ENCODE measurements around the gene FZD2.
"Not testable (repeated sequence)": the region's sequence is repeated elsewhere in the genome, so short reads cannot be mapped to it uniquely, and the experiment has no call there.

FZD2 gene

DNA sequence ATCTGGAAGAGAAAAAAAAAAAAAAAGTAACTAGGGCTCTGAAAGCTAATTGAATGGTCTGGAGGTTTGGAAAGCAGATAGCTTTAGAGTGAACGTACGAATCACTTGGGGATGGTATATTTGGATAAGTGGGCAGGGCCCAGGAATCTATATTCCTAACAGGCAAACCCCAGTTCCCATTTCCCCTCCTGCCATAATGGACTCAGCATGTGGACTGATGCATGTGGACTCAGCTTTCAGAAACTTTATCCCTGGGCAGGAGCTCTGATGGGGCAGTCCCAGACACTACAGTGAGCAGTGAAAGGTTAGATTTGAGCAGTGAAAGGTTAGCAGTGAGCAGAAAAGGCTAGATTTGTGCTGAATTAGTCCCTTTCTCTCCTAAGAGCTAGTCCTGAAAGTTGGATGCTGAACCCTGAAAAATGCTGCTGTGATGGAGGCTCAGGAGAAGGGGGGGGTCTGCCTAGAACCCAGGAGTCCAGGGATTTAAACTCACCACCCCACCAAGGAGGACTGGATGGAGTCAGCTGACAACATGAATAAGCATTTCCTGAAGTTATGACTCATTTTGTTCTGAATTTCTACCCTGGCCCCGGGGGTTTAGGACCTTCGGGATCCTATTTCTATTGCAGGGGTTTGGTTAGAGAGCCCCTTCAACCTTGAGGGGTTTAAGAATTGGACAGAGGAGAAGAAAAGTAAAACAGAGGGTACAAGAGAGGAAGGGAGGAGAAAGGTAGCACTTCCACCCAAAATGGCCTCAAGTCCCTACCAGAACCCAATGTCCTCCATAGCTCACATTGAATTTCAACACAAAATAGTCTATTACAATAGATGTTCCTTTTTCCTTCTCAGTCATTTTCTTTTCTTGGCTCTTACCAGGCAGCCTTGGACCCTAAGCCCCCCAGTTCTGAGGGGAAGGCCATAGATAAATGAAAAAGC lies 10.3 kb upstream of the FZD2 start:
- no peak for DNase-seq (ENCODE audit: low spot score)

GRCh38 chr17:44547625-44548267 lies 9.5 kb upstream of the FZD2 start:
- DNase-seq (ENCODE audit: low spot score), result no peak

- DNase-seq (ENCODE audit: low spot score), result no peak
These were observed 8.7 kb upstream of the FZD2 start for GRCh38 chr17:44548376-44549230.

- DNase-seq (ENCODE audit: low spot score), result no peak
These were observed 7.6 kb upstream of the FZD2 start for GRCh38 chr17:44549686-44550085.

- no peak for DNase-seq (ENCODE audit: low spot score)
These were observed 4.9 kb upstream of the FZD2 start for GRCh38 chr17:44552361-44552760.

DNA sequence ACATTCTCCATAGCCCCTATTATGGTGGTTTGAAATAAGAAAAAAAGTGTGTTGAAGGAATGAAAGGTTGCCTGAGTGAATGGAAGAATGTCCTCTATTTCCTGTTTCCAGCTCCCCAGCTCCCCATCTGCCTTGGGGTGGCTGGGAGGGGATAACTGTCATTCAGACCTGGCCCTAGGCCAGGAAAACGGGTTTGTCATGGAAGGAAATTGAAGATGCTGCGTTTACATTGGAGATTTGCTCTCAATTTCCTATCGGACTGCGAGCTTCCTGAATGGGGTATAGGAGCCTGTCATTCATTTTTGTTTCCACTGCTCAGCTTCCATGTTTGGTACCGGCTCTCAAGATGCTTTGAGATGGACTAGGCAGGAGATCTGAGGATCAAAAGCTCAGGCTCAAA lies 2.2 kb upstream of the FZD2 start:
- no peak for DNase-seq (ENCODE audit: low spot score)

DNA sequence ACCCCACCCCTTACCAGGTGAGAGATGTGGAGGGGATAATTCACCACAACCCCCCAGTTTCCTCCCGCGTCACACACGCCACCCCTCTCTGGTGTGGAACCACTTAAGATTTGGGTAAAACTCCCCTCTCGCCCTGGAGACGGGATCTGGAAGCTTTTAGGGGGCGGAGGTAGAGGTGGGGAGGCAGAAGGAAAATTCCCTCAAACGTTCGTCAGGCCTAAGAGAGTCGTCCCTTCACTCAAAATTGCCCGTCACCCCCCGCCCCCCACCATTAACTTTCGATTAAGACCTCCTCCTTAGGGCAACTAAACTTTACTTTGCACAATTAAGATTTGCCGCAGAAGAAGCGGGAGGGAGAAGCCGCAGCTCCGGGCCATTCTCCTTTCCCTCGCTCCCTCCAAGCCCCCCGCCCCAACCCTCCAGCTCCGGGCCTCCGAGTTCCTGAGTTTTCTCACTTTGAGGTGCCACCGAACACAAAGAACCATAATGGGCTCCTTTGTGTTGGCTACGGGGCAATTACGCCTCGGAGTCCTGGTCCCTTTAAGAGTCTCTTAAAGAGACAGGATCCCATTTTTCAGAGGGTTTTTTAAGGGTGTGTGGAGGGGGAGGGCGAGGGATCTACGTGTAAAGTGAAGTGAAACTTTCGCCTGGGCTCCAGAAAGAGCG lies 985 bp upstream of the FZD2 start:
- DNase-seq (ENCODE audit: low spot score), result peak; percentile 76

- peak; percentile 29 for DNase-seq (ENCODE audit: low spot score)
These were observed 484 bp downstream of the FZD2 start for GRCh38 chr17:44557651-44558285.

DNA sequence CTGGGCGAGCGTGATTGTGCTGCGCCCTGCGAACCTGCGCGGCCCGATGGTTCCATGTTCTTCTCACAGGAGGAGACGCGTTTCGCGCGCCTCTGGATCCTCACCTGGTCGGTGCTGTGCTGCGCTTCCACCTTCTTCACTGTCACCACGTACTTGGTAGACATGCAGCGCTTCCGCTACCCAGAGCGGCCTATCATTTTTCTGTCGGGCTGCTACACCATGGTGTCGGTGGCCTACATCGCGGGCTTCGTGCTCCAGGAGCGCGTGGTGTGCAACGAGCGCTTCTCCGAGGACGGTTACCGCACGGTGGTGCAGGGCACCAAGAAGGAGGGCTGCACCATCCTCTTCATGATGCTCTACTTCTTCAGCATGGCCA lies 1.0 kb downstream of the FZD2 start:
- DNase-seq (ENCODE audit: low spot score), result no peak

GRCh38 chr17:44558710-44559633 lies 1.7 kb downstream of the FZD2 start:
- DNase-seq (ENCODE audit: low spot score), result no peak

DNA sequence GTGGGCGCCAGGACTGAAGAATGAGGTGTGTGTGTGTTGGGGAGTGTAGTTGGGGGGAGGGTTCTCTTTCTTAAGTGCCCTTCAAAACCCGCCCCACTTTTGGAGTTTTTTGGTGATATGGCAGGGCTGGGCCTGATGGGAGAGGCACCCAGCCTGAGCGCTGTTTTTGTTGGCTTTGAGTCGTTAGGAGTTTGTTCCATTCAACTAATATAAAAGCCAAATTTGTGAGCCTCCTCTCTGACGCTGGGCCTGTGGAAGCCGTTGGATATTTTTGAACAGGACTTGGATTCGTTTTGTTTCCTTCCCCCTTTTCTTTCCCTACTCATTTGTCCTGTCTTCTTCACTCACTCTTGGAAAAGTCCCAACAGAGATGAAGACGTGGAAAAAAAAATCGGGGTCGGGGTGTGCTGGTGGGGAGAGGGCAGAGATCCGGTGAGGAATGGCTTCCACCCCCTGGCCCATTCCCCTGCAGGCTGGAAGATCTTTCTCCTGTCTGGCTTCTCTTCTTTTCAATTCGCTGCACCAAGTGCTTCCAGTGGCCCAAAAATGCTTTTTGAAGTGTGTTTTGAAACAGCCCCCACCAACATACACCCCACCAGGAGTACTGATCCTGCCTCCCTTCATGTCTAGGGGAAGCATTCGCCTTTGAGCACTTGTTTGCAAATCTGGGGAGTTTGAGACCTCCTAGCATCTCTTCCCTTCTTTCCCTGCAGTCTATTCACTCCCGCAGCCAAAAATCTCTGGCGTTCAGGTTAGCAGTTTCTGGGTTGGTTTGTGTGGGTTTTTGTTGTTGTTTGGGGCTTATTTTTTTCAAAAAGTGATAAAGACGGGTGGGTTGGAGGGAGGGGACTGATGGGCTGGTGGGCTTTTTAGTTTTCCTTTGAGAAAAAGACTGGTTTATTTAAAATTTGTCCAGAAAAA lies 2.6 kb downstream of the FZD2 start:
- no peak for DNase-seq (ENCODE audit: low spot score)

DNA sequence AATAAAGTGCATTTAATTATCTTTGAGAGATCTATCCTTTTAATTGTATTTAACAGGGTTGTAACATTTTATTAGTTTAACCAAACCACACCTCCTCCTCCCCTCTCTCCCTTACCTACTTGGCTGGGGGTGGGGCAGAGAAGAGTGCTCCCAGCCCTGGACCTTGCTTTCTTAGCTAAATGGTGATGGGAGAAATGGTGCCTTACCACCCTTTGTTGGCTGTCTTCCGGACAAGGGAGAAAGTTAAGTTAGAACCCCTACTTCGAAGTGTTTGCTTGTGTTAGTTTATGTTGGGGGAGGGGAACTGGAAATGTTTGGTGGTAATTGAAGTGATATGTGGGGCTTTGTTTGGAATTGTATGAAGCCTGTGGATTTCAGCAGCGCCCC lies 3.9 kb downstream of the FZD2 start:
- no peak for DNase-seq (ENCODE audit: low spot score)

DNA sequence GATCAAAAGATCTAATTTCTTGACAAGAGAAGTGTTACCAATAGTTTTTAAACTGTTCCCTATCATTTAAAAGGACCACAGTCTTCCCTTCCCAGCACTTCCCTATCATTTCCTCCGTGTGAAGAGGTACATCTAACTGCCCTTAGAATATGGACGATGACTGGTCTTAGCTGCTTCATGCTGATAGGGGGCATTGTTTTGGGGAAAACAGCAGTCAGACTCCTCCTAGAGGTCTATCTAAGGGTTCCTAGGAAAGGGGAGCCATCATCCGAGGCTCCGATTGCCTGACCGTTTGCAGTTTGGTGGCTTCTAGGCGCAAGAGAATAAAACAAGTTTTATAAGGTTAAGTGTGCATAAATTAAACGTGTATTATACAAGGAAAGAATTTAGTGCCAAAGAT lies 7.1 kb downstream of the FZD2 start:
- no peak for DNase-seq (ENCODE audit: low spot score)

DNA sequence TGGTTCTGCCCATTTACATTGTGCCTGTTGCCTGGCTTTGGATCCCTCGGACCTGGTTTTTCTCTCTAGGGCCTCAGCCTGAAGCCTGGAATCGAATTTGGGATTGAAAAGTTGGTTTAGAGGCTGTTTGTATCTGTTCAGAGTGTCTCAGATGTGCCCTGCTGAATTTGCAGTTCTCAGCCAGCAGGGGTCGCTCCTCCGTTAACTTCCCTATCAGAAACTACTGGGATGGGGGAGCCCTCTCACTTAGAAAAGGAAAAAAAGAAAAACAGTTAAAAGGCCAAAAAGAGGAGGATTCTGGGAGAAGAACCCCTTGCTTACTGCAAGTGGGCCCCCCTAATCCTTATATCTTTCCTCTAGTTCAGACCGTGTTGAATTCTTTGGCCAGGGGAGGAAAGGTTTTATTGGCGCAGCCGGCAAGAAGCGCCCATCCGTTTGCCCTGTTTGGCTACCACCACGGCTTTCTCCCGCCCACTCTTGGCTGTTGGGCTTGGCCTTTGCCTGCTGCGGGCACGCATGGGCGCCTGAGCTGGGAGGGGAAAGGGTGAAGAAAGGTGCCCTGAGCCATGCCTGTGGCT lies 8.7 kb downstream of the FZD2 start:
- no peak for DNase-seq (ENCODE audit: low spot score)

DNA sequence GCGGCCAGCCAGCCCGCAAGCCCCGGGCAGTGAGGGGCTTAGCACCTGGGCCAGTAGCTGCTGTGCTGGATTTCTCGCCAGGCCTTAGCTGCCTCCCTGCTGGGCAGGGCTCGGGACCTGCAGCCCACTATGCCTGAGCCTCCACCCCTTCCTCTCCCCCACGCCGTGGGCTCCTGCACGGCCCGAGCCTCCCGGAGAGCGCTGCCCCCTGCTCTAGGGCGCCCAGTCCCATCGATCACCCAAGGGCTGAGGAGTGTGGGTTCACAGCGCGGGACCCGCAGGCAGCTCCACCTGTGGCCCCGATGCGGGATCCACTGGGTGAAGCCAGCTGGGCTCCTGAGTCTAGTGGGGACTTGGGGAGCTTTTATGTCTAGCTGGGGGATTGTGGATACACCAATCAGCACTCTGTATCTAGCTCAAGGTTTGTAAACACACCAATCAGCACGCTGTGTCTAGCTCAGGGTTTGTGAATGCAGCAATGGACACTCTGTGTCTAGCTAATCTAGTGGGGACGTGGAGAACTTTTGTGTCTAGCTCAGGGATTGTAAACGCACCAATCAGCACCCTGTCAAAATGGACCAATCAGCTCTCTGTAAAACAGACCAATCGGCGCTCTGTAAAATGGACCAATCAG lies 11.1 kb downstream of the FZD2 start:
- DNase-seq (ENCODE audit: low spot score), result not testable (repeated sequence)

GRCh38 chr17:44568945-44569858 lies 11.9 kb downstream of the FZD2 start:
- DNase-seq (ENCODE audit: low spot score), result no peak

GRCh38 chr17:44572801-44573200 lies 15.5 kb downstream of the FZD2 start:
- DNase-seq (ENCODE audit: low spot score), result no peak
